CD14-positive monocyte (primary cell): ENCODE data around the gene OR13F1. TPM values are rescaled to one million over a fixed set of nuclear protein-coding genes. Genes with fewer than 3 reads are reported as not detected.

Experiments
- DNase-seq, 3 donors: peaks; one replicate each; pipeline ENCODE4 v3.0.0-alpha.2; 2011 to 2022
- H2AFZ ChIP-seq: 2 replicates; pipeline ENCODE4 v1.6.0; 2012; ENCODE audit warnings: mild to moderate bottlenecking, low read depth, low read length, inconsistent platforms; ENCODE audit not compliant: insufficient read depth, poor library complexity, severe bottlenecking
- H3K27ac ChIP-seq, 2 donors: 1 replicate in 1 of 2; 2 replicates in 1 of 2; pipeline ENCODE4 v1.5.1; 2012 to 2013; ENCODE audit warnings: low read length in 2 of 2, control low read depth in 1 of 2, inconsistent platforms in 1 of 2, low read depth in 1 of 2, mild to moderate bottlenecking in 1 of 2
- H3K27me3 ChIP-seq, 2 donors: one replicate each; pipeline versions ENCODE4 v1.6.0 to v1.6.1; 2011 to 2013; ENCODE audit warnings: low read length in 2 of 2; ENCODE audit not compliant: control insufficient read depth in 2 of 2, insufficient read depth in 2 of 2
- H3K36me3 ChIP-seq, 2 donors: replicated peaks in 1 of 2; 1 replicate in 1 of 2; 2 replicates in 1 of 2; pipeline versions ENCODE4 v1.5.1 to v1.6.1; 2012 to 2013; ENCODE audit warnings: low read length in 2 of 2, control low read depth in 1 of 2, inconsistent platforms in 1 of 2, mild to moderate bottlenecking in 1 of 2; ENCODE audit not compliant: insufficient read depth in 2 of 2, control insufficient read depth in 1 of 2
- H3K4me1 ChIP-seq, 2 donors: 1 replicate in 1 of 2; 2 replicates in 1 of 2; pipeline versions ENCODE4 v1.5.1 to v1.6.1; 2012 to 2013; ENCODE audit warnings: low read length in 2 of 2, control low read depth in 1 of 2, inconsistent platforms in 1 of 2, mild to moderate bottlenecking in 1 of 2, moderate library complexity in 1 of 2; ENCODE audit not compliant: insufficient read depth in 2 of 2, control insufficient read depth in 1 of 2
- H3K4me2 ChIP-seq: replicated peaks from 2 replicates; pipeline ENCODE3; 2012; ENCODE audit warnings: low read length, moderate library complexity, mild to moderate bottlenecking; ENCODE audit not compliant: poor library complexity, severe bottlenecking; ENCODE audit errors: extremely low read depth
- H3K4me3 ChIP-seq, 3 experiments: fragments of 200-600 bp in 1 of 3; sonication (generic) in 1 of 3; replicated peaks in 1 of 3; 1 replicate in 2 of 3; 2 replicates in 1 of 3; pipeline ENCODE4 v1.5.1; 2011 to 2013; ENCODE audit warnings: low read length in 3 of 3, mild to moderate bottlenecking in 3 of 3, control low read depth in 2 of 3, low read depth in 2 of 3, inconsistent platforms in 1 of 3, moderate library complexity in 1 of 3
- H3K79me2 ChIP-seq: 2 replicates; pipeline ENCODE4 v1.6.0; 2012; ENCODE audit warnings: mild to moderate bottlenecking, control low read depth, inconsistent platforms, low read length, moderate library complexity; ENCODE audit not compliant: insufficient read depth
- H3K9ac ChIP-seq: 2 replicates; pipeline ENCODE4 v1.6.0; 2017; ENCODE audit warnings: low read length, mild to moderate bottlenecking; ENCODE audit not compliant: insufficient read depth, poor library complexity, severe bottlenecking
- H3K9me3 ChIP-seq, 2 donors: replicated peaks in 1 of 2; 1 replicate in 1 of 2; 2 replicates in 1 of 2; pipeline versions ENCODE4 v1.5.1 to v1.6.1; 2012 to 2013; ENCODE audit warnings: low read length in 2 of 2, control low read depth in 1 of 2; ENCODE audit not compliant: control insufficient read depth in 1 of 2, insufficient read depth in 1 of 2
- H4K20me1 ChIP-seq: 2 replicates; pipeline ENCODE4 v1.6.0; 2012; ENCODE audit warnings: mild to moderate bottlenecking, low read length, control low read depth, moderate library complexity; ENCODE audit not compliant: insufficient read depth
- H3K27ac Mint-ChIP-seq, 7 donors: one replicate each; pipeline ENCODE4 v1.8.0; 2020; ENCODE audit warnings: mild to moderate bottlenecking in 7 of 7, mixed read lengths in 7 of 7, moderate library complexity in 6 of 7, inconsistent platforms in 2 of 7
- H3K27me3 Mint-ChIP-seq, 3 donors: one replicate each; pipeline ENCODE4 v1.8.0; 2021 to 2022; ENCODE audit warnings: low read depth in 3 of 3, mild to moderate bottlenecking in 3 of 3, mixed read lengths in 3 of 3, moderate library complexity in 3 of 3, inconsistent platforms in 1 of 3
- H3K36me3 Mint-ChIP-seq, 2 donors: one replicate each; pipeline ENCODE4 v1.8.0; 2020; ENCODE audit warnings: mixed read lengths in 2 of 2, inconsistent platforms in 1 of 2, mild to moderate bottlenecking in 1 of 2
- H3K4me1 Mint-ChIP-seq: one replicate; pipeline ENCODE4 v1.8.0; 2020; ENCODE audit warnings: mild to moderate bottlenecking, mixed read lengths
- H3K4me3 Mint-ChIP-seq, 2 donors: one replicate each; pipeline ENCODE4 v1.8.0; 2020; ENCODE audit warnings: mild to moderate bottlenecking in 2 of 2, mixed read lengths in 2 of 2, moderate library complexity in 1 of 2
- H3K9me3 Mint-ChIP-seq, 7 donors: one replicate each; pipeline ENCODE4 v1.8.0; 2020 to 2022; ENCODE audit warnings: mixed read lengths in 7 of 7, mild to moderate bottlenecking in 6 of 7, moderate library complexity in 6 of 7, inconsistent platforms in 2 of 7
- WGBS: methylation state at CpG from one replicate; pipeline ENCODE4 v1.1.5; 2013; ENCODE audit warnings: missing lambda C conversion rate; ENCODE audit not compliant: insufficient coverage; 5-methylcytosine and 5-hydroxymethylcytosine counted together
- intact Hi-C, 2 donors: fragments of 100-400 bp; cut with micrococcal nuclease; formaldehyde crosslinking; loops; one replicate each; pipeline versions ENCODE4 v1.15.0 to v1.15.1; 2023
- polyA plus RNA-seq, 3 donors: library from polyadenylated mRNA; depleted of rRNA in 1 of 3; unstranded in 2 of 3; stranded (reverse) in 1 of 3; fragments of 300-500 nt in 2 of 3; fragments of >200 nt in 1 of 3; fragmentation: Illumina TruSeq in 2 of 3; gene quantifications; 1 replicate in 2 of 3; 2 replicates in 1 of 3; pipeline ENCODE4 v1.2.3, GENCODE V29; 2012 to 2021
- TF ChIP-seq, protein P1 (sequence below): fragments of 200-600 bp; IDR thresholded peaks from one replicate; pipeline ENCODE4 v1.8.0; 2022; ENCODE audit warnings: antibody characterized with exemption, mild to moderate bottlenecking

Gene OR13F1
- polyA plus RNA-seq, 3 donors: not detected

- Histone ChIP-seq H3K27ac (no peak overlapping the region), H3K36me3 (no peaks in the 10 kb centered on the region), H4K20me1 (no peaks in the 10 kb centered on the region), H2AFZ (no peak overlapping the region), H3K4me3 (no peak overlapping the region), H3K4me2 (no peak overlapping the region), H3K79me2 (no peaks in the 10 kb centered on the region), H3K9ac (no peak overlapping the region), H3K4me1 (no peaks in the 10 kb centered on the region), H3K9me3 (no peaks in the 10 kb centered on the region), H3K27me3 (no peaks in the 10 kb centered on the region)
- intact Hi-C loops: no loop called here
- H3K27me3 Mint-ChIP-seq: no peaks in the 10 kb centered on the region
- no peak for DNase-seq
- no peaks in the 10 kb centered on the region for H3K4me1 Mint-ChIP-seq
- no peak overlapping the region for H3K27ac Mint-ChIP-seq
- H3K9me3 Mint-ChIP-seq: peaks cover 0 to 1% (median 0%) of the 10 kb centered on the region in 7 donors
- no peak overlapping the region for H3K4me3 Mint-ChIP-seq
- WGBS: 67% methylated on average over 1 of the region's 1 CpG
- TF ChIP-seq, protein P1, sequence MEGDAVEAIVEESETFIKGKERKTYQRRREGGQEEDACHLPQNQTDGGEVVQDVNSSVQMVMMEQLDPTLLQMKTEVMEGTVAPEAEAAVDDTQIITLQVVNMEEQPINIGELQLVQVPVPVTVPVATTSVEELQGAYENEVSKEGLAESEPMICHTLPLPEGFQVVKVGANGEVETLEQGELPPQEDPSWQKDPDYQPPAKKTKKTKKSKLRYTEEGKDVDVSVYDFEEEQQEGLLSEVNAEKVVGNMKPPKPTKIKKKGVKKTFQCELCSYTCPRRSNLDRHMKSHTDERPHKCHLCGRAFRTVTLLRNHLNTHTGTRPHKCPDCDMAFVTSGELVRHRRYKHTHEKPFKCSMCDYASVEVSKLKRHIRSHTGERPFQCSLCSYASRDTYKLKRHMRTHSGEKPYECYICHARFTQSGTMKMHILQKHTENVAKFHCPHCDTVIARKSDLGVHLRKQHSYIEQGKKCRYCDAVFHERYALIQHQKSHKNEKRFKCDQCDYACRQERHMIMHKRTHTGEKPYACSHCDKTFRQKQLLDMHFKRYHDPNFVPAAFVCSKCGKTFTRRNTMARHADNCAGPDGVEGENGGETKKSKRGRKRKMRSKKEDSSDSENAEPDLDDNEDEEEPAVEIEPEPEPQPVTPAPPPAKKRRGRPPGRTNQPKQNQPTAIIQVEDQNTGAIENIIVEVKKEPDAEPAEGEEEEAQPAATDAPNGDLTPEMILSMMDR: no peak
- H3K36me3 Mint-ChIP-seq: no peaks in the 10 kb centered on the region
Measured at GRCh38 chr9:104539275-104539674, 35.2 kb downstream of the OR13F1 start.

GRCh38 chr9:104544644-104545043 is 40.6 kb downstream of the OR13F1 start:
- no peaks in the 10 kb centered on the region for H3K27me3 Mint-ChIP-seq

More at GRCh38 chr9:104544644-104545043, 40.6 kb downstream of the OR13F1 start:
- Histone ChIP-seq H3K9ac (no peak overlapping the region), H3K36me3 (no peaks in the 10 kb centered on the region), H3K27me3 (no peaks in the 10 kb centered on the region), H3K79me2 (no peaks in the 10 kb centered on the region), H2AFZ (no peak overlapping the region), H3K27ac (no peak overlapping the region), H3K4me1 (no peaks in the 10 kb centered on the region), H3K4me2 (no peak overlapping the region), H3K4me3 (no peak overlapping the region), H4K20me1 (no peaks in the 10 kb centered on the region), H3K9me3 (no peaks in the 10 kb centered on the region)
- H3K4me1 Mint-ChIP-seq: no peaks in the 10 kb centered on the region
- no peak overlapping the region for H3K27ac Mint-ChIP-seq
- DNase-seq: no peak
- no peak overlapping the region for H3K4me3 Mint-ChIP-seq
- intact Hi-C loops: no loop called here
- H3K9me3 Mint-ChIP-seq: peaks cover 0 to 6% (median 0%) of the 10 kb centered on the region in 7 donors
- TF ChIP-seq, protein P1: no peak
- no CpG with 5 or more reads among the region's 4 CpGs for WGBS
- no peaks in the 10 kb centered on the region for H3K36me3 Mint-ChIP-seq
